HG03175 (cell line): ENCODE data around the gene TSPAN12.

ENCODE experiments used
- ATAC-seq: cut with Tn5 transposase; IDR thresholded peaks from one replicate; pipeline ENCODE4 v1.9.1; 2021; ENCODE audit warnings: mild to moderate bottlenecking, moderate library complexity; ENCODE audit not compliant: unreplicated experiment

The TSPAN12 gene

DNA sequence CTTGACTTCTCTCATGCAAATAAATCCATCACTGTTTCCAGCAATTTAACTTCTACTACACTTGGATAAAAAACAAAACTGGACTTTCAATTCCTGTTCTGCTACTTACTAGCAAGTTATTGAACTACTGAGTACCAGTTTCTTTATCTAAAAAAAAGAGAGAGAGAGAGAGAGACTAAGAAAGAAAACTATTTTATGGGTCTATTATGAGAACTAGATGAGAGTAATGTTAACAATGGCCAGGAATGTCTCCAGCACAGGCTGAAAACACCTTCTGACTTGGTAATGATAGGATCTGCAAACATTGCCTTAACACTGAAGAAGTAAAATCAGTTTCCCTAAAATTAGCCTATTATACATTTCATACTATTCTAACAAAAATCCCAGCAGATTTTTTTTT lies 5.2 kb downstream of the TSPAN12 start:
- ATAC-seq = no peak

DNA sequence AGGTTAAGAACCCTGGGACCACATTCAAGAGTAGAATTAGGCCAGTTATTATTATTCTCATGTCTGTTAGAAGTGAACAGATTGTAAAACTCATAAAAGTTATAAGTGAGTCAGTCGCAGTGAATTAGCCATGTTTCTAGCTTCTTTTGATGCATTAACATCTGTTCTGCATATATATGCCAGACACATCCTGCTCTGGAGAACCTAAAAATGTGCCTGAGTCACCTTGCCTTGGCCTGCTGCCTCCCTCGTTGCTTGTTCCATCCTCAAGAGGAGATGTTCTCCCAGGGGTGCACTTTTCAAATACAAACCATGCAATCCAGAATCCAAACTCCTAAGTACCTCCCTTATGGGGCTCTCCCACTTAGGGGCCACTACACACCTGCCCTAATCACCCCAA lies 14.8 kb downstream of the TSPAN12 start:
- ATAC-seq = no peak

DNA sequence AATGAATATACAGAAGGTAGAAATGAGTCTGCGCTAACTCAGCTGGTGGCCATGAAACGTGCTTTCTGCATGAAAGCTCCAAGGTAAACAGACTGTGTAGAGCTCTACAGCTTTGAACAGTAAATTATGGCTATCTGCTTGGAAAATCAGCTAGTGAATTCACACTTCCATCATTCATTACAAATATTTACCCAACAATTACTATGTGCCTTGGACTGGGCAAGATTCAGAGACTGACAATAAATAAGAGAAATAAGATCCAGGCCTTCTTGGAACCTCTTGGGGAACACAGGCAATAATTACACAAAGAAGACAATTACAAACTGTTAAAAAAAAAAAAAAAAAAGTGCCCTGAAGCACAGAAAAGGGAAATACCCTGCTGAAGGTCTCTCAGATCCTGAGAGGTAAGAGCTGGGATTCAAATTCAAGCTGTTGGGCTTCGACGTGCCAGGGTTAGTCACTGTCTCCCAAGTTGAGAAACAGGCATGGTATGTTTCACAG lies 15.8 kb downstream of the TSPAN12 start:
- no peak for ATAC-seq

DNA sequence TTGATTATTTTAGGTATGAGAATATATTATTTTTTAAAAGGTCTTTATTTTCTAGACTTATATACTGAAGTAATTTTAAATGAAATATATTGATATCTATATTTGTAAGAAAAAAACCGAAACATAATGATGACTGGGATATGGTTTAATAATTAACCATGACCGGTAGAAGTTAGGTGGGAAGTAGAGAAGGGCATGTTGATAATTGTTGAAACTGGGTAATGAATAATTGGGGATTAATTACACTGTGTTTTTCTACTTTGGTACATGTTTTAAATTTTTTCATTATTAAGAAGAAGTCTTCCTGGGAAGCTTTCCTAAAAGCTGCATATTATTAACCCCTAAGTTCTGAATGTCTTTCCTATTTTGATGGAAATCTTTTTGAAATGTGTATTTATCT lies 16.3 kb downstream of the TSPAN12 start:
- ATAC-seq = no peak

DNA sequence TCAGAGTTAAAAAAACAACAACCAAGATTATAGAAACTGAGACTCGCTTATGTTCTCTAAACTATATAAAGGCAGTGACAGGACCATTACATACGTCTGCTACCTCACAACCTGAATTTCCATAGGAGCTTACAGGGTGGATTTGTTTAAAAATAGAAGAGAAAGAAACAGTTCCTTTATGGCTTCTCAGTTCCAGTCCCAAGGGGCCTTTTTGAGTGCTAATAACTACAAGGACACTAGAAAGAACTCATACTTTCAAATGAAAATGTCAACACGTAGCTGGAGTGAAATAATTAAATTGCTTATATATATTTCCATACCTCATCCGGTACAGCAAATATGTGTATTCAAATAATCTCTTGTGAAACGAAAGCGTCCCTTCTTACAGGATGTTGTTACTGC lies 19.7 kb downstream of the TSPAN12 start:
- peak; percentile 69 for ATAC-seq

DNA sequence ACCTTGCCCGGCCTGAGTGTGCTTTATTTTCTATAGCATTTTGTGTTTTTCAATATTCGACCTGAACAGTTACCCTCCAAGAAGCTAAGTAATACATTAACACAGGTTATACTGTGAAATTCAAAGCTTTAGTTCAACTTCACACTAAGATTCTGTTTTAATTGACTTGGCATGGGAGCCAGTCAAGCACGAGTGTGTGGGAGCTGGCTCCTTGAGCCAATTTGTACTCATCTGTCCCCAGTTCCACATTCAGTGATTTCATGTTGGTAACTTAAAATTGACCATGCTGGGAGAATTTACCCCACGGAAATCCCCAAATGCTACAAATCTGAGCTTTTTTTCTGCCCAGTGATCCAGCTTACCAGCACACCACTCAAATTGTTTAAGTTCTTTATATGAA lies 20.3 kb downstream of the TSPAN12 start:
- ATAC-seq = no peak

DNA sequence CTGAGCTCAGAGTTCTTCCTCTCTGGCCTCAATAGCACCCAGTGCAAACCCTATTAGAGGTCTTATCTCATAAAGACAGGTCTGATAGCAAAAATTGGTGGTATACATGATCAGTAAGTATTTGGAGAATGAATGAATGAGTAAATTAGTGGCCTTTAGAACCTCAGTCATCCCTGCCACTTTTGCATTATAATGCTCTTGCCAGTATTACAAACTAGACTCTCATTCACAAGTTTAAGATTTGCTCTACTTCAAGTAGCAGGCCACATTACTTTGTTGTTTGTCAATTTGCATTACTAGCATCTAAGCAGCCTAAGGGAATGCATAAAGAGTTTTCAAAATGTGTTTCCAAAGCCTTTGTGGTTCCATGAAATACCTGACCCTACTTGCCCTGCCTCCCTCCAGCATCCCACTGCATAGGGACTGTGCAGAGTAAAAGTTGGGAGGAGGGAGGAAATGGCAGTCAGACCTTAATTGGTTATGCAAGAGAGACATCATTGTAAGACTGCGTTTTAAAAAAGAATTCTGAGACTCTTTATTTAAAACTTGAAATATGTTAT lies 21.3 kb downstream of the TSPAN12 start:
- no peak for ATAC-seq

DNA sequence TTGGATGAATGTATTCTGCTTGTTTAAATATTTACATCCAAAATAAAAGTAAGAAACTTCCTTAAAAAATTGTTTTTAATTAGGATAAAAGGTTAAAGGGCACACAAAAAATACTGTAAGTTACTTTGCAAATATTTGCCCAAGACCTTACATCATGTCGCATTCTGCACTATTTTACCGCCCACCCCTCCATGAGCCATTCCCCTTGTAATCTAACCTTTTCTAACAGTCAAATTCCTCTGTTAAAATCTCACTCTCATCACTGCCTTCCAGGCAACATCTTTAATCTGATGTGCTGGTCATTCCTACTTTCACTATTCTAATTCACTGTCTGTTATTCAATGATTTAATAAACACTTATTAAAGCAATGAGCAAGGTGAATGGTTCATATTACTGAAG lies 23.2 kb downstream of the TSPAN12 start:
- no peak for ATAC-seq

DNA sequence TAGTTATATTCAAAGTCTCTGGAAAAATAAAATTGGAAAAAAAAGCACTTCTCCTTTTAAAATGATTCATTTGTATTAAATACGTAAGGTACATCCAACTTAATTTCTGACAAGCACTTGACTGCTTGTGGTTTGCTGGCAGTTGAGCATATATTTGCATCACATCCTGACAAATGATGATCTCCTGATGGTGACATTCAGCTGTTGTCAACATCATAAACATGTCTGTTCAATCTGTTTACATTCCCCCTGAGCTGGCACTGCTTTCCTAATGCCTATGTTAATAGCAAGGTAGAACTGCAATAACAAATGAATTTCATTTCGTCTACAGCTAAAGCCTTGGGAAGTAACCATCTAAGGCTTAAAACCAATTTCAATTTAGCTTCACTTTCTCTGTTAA lies 24.4 kb downstream of the TSPAN12 start:
- no peak for ATAC-seq

DNA sequence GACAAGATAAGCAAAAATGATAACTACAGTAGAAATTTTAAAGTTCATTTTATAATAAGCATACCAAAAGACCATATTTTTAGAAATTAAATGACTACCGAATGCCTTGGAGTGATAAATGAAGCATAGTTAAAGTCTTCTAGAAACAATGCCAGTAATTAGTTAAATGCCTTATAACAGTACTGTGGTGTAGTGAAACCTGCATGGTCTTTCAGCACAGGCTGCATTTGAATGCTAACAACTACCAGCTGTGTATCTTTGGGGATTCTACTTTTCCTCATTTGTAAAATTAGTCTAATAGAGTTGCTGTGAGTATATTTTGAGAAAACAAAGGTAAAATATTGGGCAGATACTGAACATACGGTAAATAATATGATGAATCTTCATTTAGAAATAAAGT lies 25.1 kb downstream of the TSPAN12 start:
- no peak for ATAC-seq

DNA sequence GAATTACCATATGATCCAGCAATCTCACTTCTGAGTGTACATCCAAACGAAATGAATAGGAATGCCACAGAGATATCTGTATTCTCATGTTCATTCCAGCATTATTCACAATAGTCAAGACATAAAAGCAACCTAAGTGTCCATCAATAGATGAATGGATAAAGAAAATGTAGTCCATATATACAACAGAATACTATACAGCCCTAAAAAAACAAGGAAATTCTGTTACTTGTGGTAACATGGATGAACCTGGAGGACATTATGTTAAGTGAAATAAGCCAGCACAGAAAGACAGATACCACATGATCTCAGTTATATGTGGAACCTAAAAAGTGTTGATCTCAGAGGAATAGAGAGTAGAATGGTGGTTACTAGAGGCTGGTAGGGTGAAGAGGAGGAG lies 26.7 kb downstream of the TSPAN12 start:
- no peak for ATAC-seq

DNA sequence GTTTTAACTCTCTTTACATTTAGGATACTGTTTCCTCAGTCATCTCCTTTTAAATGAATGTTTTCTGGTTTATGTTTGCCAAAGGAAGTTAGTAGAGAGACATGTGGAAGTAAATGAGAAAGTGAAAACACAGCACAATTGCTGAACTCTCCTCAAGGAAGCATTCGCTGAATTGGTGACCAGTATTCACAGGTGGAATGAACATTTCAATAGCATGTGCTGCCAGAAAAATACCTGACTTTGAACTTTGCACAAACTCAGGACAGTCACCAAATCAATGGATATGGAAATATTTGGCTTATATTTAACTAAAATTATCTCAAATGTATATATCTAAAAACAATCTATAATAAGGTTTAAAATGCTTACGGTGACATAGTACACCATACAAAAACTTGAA lies 28.5 kb downstream of the TSPAN12 start:
- no peak for ATAC-seq

DNA sequence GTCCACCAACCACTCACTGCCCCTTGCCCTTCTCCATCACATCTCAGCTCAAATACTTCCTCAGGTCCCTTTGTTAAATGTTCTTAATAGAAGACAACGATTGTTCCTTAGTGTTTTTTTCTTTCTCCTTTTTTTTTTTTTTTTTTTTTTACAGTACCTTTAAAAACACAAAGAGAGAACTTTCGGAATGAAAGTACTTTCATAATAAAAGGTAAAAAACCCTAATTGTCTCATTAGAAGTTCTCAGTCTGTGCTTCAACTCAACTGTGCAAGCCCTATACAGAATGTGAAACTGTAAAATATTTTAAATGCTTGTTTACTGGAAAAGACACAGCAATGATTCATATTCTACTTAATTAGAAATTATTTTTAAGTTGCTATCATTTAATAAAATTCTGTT lies 29.4 kb downstream of the TSPAN12 start:
- no peak for ATAC-seq

DNA sequence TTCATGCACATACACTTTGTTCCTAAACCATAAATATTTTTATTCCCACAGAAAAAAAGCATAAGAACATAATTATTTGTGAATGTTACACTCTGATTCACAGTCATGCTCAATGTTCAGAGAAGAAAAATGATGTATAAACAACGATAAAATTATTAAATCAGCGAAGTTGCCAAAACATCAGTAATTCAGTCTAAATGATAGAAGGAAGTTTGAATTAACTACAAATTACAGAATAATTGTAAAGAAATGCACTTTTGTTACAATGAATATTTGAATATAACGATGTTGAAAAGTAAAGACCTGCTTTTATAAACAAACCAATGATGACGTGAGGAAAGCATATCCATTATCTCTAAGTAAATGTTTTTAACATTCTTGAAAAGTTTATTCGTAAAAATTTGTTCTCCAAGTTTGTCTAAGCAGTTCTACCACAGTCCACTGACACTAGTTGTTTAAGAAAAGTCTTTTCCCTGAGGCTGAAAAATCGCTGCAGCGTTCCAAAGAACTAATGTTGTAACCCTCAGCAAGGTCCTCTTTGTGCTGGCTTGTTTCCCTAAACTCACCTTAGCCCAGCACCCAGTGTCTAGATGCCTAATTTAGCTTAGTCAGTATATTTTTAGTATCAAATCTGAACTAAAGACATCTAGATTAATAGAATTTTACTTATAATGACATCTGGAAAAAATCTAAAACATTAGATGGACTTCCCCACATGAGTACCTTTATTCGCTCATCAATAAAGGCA lies 30.4 kb downstream of the TSPAN12 start:
- ATAC-seq = no peak

DNA sequence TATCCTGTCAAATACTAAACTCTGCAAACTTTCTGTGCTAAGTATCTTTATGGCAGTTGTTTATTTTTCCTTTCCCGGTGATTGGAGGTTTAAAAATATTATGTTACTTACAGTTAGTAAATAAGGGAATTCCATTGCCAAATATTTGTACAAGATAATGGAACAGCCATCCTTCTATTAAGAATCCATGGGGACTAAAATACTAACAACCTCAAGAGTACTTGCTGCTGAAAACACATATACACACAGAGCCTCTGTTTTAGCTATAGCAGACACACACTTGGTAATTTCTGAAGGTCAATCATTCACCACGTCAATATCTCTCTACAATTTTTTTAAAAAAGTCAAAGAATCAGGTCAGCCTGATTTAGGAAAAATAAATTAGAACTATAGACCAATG lies 32.4 kb downstream of the TSPAN12 start:
- no peak for ATAC-seq

DNA sequence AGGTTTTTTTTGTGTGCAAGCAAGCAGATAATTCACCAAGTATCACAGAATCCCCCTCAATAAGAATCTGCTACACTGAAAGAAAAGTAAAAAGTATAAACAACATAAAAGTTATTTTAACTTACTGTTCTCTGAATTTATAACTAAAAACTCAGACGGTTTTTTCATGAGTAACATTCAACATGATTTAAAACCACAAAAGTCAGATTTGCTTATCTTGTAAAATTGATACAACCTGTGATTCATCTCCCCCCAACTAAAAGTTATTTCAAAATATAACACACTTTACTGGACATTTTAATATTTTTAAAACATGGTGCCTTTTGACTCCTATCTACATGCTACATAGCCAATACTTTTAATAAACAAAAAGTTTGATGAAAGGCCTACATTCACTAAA lies 32.8 kb downstream of the TSPAN12 start:
- ATAC-seq = no peak

DNA sequence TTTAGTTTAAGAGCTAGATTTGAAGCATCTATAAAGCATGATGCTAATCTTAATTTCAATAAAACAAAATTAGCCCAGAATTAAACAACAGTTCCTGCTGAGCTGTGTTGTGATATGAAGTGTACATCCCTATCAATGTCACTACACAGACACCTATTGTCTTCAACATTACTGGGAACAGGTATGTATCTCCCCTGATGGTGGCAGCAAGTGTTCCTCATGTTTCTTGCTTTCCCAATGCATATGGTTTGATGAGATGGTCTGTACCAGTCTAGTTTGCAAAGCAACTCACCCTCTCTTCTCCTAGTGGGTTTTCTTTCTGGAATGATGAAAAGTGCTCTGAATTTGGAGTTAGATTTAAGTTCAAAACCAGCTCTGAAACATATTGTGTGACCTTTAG lies 38.1 kb downstream of the TSPAN12 start:
- ATAC-seq = no peak

DNA sequence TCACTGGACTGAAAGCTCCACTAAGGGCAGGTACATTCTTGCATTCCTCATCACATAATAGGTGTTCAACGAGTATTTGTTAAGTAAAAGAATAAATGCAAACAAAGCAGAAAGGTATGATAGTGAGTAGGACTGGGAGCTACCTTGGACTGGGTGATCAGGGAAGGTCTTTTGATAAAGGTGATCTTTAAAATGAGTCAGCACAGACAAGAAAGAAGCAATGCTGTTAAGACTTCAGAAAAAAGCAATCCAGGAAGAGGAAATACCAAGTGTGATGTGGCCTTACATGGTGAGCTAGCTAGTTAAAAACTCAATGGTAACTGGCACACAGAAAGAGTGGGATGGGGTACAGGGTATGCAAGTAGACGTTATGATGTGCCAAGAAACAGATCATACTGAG lies 40.1 kb downstream of the TSPAN12 start:
- ATAC-seq = no peak

DNA sequence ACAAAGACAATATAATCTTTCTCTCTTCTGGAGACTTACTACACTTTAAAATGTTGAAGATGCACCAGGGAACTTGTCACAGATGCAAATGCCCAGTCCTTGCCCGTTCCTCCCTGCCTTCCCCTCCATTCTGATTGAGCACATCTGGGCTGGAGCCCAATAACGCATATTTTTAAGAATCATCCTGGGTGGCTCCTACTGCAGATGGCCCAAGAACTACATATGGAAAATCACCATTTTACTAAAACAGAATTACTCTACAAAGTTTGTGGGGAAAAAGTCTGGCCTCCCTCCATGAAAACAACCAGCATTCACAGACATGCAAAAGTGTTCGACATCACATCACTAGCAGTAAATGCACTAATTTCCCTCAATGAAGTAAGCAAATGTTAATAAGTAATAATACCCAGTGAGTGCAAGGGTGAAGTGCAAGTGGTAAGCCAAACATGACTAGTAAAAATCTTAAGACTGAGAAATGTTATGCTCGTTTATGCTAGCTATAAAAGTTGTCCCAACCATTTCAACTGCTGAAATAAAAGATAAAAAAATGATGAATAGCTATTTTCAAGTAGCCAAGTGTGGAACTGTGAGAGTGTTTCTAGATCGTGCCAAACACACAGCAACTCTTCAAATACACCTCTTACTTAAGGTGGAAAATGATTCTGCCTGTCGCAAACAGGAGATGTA lies 43.5 kb downstream of the TSPAN12 start:
- no peak for ATAC-seq

DNA sequence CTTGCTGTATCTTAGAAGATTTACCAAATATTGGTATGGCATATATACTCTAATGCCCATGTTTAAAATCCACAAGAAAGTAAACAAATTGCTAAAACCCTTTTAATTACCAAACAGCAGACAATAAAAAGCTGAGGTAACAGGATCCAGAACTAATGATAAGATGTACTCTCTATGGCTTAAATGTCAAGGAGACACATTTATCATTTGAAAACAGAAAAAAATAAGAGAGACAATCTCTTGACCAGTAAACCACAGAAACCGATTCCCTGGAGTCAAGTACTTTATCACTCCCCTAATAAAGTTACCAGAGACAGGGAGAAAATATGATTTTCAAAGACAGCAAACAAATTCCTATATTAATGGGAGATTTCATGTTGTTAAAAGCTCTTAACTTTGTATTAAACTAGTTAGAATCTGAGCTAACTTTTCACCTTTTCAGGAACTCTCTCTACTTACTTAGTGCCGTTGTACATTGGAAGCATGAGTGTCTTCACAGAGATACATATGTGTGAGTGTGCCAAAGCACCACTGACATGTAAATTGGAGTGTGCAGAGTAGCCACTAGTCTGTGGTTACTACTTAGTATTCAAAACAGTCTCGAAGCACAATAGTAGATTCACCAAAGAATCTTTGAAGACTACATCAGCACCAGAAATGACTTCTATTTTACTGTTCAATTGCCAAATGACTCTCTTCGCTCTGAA lies 44.2 kb downstream of the TSPAN12 start:
- ATAC-seq = no peak

DNA sequence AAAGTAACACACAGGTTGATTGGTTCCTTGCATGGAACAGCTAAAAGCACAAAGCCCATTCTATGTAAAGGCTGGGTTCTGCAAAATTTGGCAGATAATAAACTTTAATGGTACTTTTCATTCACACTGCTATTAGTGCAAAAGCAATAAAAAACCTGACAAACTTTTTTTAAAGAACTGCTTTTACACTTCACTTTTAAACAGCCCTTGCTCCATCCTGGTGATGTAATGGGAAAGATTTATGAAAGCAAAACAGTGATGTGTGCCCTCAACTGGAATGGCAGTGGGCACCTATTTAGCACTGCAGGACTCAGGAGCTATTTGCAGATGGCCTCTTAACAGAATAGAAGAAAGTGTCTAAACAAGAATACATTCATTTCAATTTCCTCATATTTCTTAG lies 44.9 kb downstream of the TSPAN12 start:
- no peak for ATAC-seq

DNA sequence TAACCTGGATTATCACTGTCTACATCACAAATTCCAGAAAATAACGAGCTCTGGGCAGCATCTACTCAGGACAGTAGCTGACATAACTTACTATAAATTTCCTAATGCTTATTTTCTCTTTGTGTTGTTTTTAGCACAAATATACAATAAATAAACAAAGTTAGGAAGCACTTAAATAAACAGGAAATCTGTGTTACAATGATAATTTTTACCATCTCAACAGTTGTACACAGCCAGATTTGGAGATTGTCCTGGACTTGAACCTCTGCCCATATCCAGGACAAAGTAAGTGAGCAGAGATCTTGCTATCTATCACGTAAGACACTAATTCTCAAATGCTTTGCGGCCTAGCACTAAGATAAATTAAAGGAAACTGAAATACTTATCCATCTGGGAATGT lies 48.7 kb downstream of the TSPAN12 start:
- no peak for ATAC-seq
